Peyer's patch (tissue), 4 donors: Measurements from ENCODE around the gene IGF1. TPM values are rescaled to one million over a fixed set of nuclear protein-coding genes. Genes with fewer than 3 reads are reported as not detected.

ENCODE experiments used
- DNase-seq, 3 donors: peaks; one replicate each; pipeline ENCODE4 v3.0.0-alpha.2; 2017 to 2019
- H3K27ac ChIP-seq, 4 donors: fragments of 200-600 bp; sonication (generic); one replicate each; pipeline ENCODE4 v1.5.1; 2016 to 2019
- H3K27me3 ChIP-seq, 2 donors: fragments of 200-600 bp; sonication (generic); one replicate each; pipeline ENCODE4 v1.5.1; 2019
- H3K36me3 ChIP-seq, 3 donors: fragments of 200-600 bp; sonication (generic); one replicate each; pipeline ENCODE4 v1.5.1; 2016 to 2019
- H3K4me1 ChIP-seq, 4 donors: fragments of 200-600 bp; sonication (generic); one replicate each; pipeline ENCODE4 v1.5.1; 2016 to 2019
- H3K4me3 ChIP-seq, 4 donors: fragments of 200-600 bp; sonication (generic); 1 replicate in 3 of 4; 2 replicates in 1 of 4; pipeline ENCODE4 v1.5.1; 2016 to 2019; ENCODE audit warnings: mild to moderate bottlenecking in 1 of 4
- H3K9me3 ChIP-seq, 4 donors: fragments of 200-600 bp; sonication (generic); one replicate each; pipeline ENCODE4 v1.5.1; 2016 to 2019; ENCODE audit warnings: mild to moderate bottlenecking in 1 of 4
- CTCF ChIP-seq, 6 experiments: fragments of 450-650 bp in 4 of 6; fragments of 200-600 bp in 2 of 6; sonication (generic) in 1 of 6; IDR thresholded peaks; one replicate each; pipeline ENCODE4 v1.5.1; 2017 to 2019; ENCODE audit warnings: antibody characterized with exemption in 6 of 6, mild to moderate bottlenecking in 3 of 6, moderate library complexity in 1 of 6
- POLR2A ChIP-seq, 2 donors: fragments of 450-650 bp; IDR thresholded peaks; one replicate each; pipeline ENCODE4 v1.5.1; 2017; ENCODE audit warnings: antibody characterized with exemption in 2 of 2, mild to moderate bottlenecking in 2 of 2, moderate library complexity in 2 of 2
- total RNA-seq, 4 donors: library from RNA; depleted of rRNA; stranded (reverse); fragments of >200 nt; gene quantifications; one replicate each; pipeline ENCODE4 v1.1.0, GENCODE V29; 2016

The IGF1 gene
- total RNA-seq, 4 donors from 2014 or later = 4.0 to 21.5 (median 6.3) TPM

- H3K36me3 ChIP-seq = no peaks in the 10 kb centered on the region
Observed at GRCh38 chr12:102504871-102505270, 24.5 kb upstream of the IGF1 start.

GRCh38 chr12:102504280-102504679 is 23.9 kb upstream of the IGF1 start:
- no peak for TF ChIP-seq POLR2A (IDR thresholded peaks at IDR 0.05)
- no peak for TF ChIP-seq CTCF (IDR thresholded peaks at IDR 0.05)
- Histone ChIP-seq H3K27me3 (no peaks in the 10 kb centered on the region), H3K36me3 (no peaks in the 10 kb centered on the region), H3K27ac (no peak overlapping the region), H3K4me1 (no peaks in the 10 kb centered on the region), H3K9me3 (no peaks in the 10 kb centered on the region), H3K4me3 (no peak overlapping the region)
- DNase-seq = no peak

More at GRCh38 chr12:102504871-102505270, 24.5 kb upstream of the IGF1 start:
- no peak for DNase-seq
- H3K4me3 ChIP-seq = no peak overlapping the region
- TF ChIP-seq CTCF (IDR thresholded peaks at IDR 0.05) = no peak
- no peak for TF ChIP-seq POLR2A (IDR thresholded peaks at IDR 0.05)
- H3K27ac ChIP-seq = no peak overlapping the region
- H3K4me1 ChIP-seq = no peaks in the 10 kb centered on the region
- H3K27me3 ChIP-seq = no peaks in the 10 kb centered on the region
- H3K9me3 ChIP-seq = no peaks in the 10 kb centered on the region

- Histone ChIP-seq H3K27me3 (no peaks in the 10 kb centered on the region), H3K4me3 (no peak overlapping the region), H3K4me1 (no peaks in the 10 kb centered on the region), H3K27ac (no peak overlapping the region), H3K36me3 (no peaks in the 10 kb centered on the region), H3K9me3 (no peaks in the 10 kb centered on the region)
- no peak for TF ChIP-seq CTCF (IDR thresholded peaks at IDR 0.05)
- TF ChIP-seq POLR2A (IDR thresholded peaks at IDR 0.05) = no peak
- no peak for DNase-seq
Observed at GRCh38 chr12:102503831-102504230, 23.5 kb upstream of the IGF1 start.

- no peak overlapping the region for H3K27ac ChIP-seq
- no peaks in the 10 kb centered on the region for H3K4me1 ChIP-seq
- DNase-seq = no peak
- H3K9me3 ChIP-seq = no peaks in the 10 kb centered on the region
- no peaks in the 10 kb centered on the region for H3K36me3 ChIP-seq
- TF ChIP-seq CTCF (IDR thresholded peaks at IDR 0.05) (no peak), POLR2A (IDR thresholded peaks at IDR 0.05) (no peak)
- no peaks in the 10 kb centered on the region for H3K27me3 ChIP-seq
- H3K4me3 ChIP-seq = no peak overlapping the region
Observed at GRCh38 chr12:102503056-102503681, 22.8 kb upstream of the IGF1 start.

GRCh38 chr12:102501773-102502172 is 21.4 kb upstream of the IGF1 start:
- H3K27me3 ChIP-seq = no peaks in the 10 kb centered on the region
- no peak for DNase-seq
- no peaks in the 10 kb centered on the region for H3K9me3 ChIP-seq
- H3K4me3 ChIP-seq = no peak overlapping the region
- no peaks in the 10 kb centered on the region for H3K36me3 ChIP-seq
- H3K27ac ChIP-seq = no peak overlapping the region
- no peaks in the 10 kb centered on the region for H3K4me1 ChIP-seq
- TF ChIP-seq POLR2A (IDR thresholded peaks at IDR 0.05) (no peak), CTCF (IDR thresholded peaks at IDR 0.05) (no peak)

GRCh38 chr12:102498471-102498870 is 18.1 kb upstream of the IGF1 start:
- TF ChIP-seq CTCF (IDR thresholded peaks at IDR 0.05) = no peak
- TF ChIP-seq POLR2A (IDR thresholded peaks at IDR 0.05) = no peak
- no peaks in the 10 kb centered on the region for H3K27me3 ChIP-seq
- no peaks in the 10 kb centered on the region for H3K9me3 ChIP-seq
- no peaks in the 10 kb centered on the region for H3K36me3 ChIP-seq
- DNase-seq = no peak
- no peak overlapping the region for H3K4me3 ChIP-seq
- no peak overlapping the region for H3K27ac ChIP-seq
- no peaks in the 10 kb centered on the region for H3K4me1 ChIP-seq
